BLaER1 (cell line): ENCODE measurements around the gene HS6ST1.

Experiments
- H3K27ac ChIP-seq: shearing (Covaris generic); formaldehyde crosslinking; 2 replicates; pipeline ENCODE4 v1.8.1; 2022
- H3K27me3 ChIP-seq: shearing (Covaris generic); formaldehyde crosslinking; 2 replicates; pipeline ENCODE4 v1.8.1; 2022
- H3K36me3 ChIP-seq: shearing (Covaris generic); formaldehyde crosslinking; 2 replicates; pipeline ENCODE4 v1.8.1; 2022
- H3K4me1 ChIP-seq: shearing (Covaris generic); formaldehyde crosslinking; 2 replicates; pipeline ENCODE4 v1.8.1; 2022
- H3K4me2 ChIP-seq: shearing (Covaris generic); formaldehyde crosslinking; 2 replicates; pipeline ENCODE4 v1.8.1; 2022
- H3K4me3 ChIP-seq: shearing (Covaris generic); formaldehyde crosslinking; 2 replicates; pipeline ENCODE4 v1.8.1; 2022
- H3K9ac ChIP-seq: shearing (Covaris generic); formaldehyde crosslinking; 2 replicates; pipeline ENCODE4 v1.8.1; 2022
- H3K9me3 ChIP-seq: shearing (Covaris generic); formaldehyde crosslinking; 2 replicates; pipeline ENCODE4 v1.8.1; 2022
- H4K20me1 ChIP-seq: shearing (Covaris generic); formaldehyde crosslinking; 2 replicates; pipeline ENCODE4 v1.8.1; 2022
- Cebpa-rat ChIP-seq: shearing (Covaris generic); IDR thresholded peaks from 2 replicates; pipeline ENCODE4 v1.8.1; 2022

HS6ST1 gene

GRCh38 chr2:128316777-128317180 lies 1.9 kb downstream of the HS6ST1 start:
- H3K4me3 ChIP-seq = peak overlapping the region; percentile 76
- H3K36me3 ChIP-seq = peaks cover 32% of the 10 kb centered on the region
- H3K27me3 ChIP-seq = no peaks in the 10 kb centered on the region
- H3K9me3 ChIP-seq = no peaks in the 10 kb centered on the region
- H3K27ac ChIP-seq = peak overlapping the region; percentile 67
- H3K4me1 ChIP-seq = peaks cover 85% of the 10 kb centered on the region
- H3K4me2 ChIP-seq = peak overlapping the region; percentile 100
- no peak for TF ChIP-seq Cebpa-rat
- H4K20me1 ChIP-seq = peaks cover 63% of the 10 kb centered on the region
- peak overlapping the region; percentile 76 for H3K9ac ChIP-seq

- Histone ChIP-seq H3K36me3 (peaks cover 38% of the 10 kb centered on the region), H3K27me3 (no peaks in the 10 kb centered on the region), H3K27ac (no peak overlapping the region; the same call in 1 of the 2 replicates), H3K9ac (peak overlapping the region; percentile 76), H3K4me2 (peak overlapping the region; percentile 100), H4K20me1 (peaks cover 70% of the 10 kb centered on the region), H3K4me3 (peak overlapping the region; percentile 76), H3K4me1 (peaks cover 86% of the 10 kb centered on the region), H3K9me3 (no peaks in the 10 kb centered on the region)
- no peak for TF ChIP-seq Cebpa-rat
Observed at GRCh38 chr2:128315829-128316776, 2.6 kb downstream of the HS6ST1 start.

- Histone ChIP-seq H3K4me3 (peak overlapping the region; percentile 38; the same call in 1 of the 2 replicates), H3K4me2 (peak overlapping the region; percentile 100), H3K27me3 (no peaks in the 10 kb centered on the region), H3K36me3 (peaks cover 41% of the 10 kb centered on the region), H3K9ac (no peak overlapping the region), H3K9me3 (no peaks in the 10 kb centered on the region), H3K27ac (no peak overlapping the region), H3K4me1 (peaks cover 86% of the 10 kb centered on the region), H4K20me1 (peaks cover 78% of the 10 kb centered on the region)
- TF ChIP-seq Cebpa-rat = no peak
Observed at GRCh38 chr2:128315122-128315828, 3.4 kb downstream of the HS6ST1 start.

DNA sequence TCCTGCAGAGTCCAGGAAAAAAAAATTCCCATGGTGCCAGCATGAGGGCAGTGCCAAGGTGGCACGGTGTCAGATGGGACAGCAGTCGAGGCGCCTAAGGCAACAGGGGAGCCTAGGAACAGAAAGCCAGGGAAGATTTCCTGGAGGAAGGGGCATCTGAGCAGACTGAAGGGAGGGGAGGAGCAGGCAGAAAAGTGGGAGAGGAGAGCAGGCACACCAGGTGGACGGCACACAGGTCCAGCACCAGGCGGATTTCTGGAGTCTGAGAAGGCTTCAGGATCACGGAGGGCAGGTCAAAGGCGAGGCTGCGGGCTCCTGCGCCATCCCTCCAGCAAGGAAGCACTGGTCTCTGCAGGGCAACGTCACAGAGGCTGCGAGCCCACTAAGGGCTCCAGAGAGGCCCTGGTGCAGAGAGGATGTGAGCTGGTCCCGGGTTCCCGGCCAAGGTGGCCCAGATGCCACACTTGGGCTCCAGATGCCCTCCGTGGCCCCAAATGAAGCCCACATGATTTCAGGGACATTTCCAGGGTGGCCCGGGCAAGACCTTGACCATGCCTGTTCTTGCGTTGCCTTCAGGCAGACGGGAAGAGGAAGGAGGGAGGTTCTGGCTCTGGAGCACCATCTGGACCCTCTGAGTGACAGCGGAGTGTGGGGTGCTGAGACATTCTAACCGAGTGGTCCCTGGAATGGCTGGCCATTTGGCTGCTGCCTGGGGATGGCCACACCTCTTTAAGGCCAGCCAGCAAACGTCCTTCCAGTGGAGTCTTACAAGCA lies 4.1 kb downstream of the HS6ST1 start:
- Histone ChIP-seq H3K4me1 (peaks cover 86% of the 10 kb centered on the region), H3K9ac (no peak overlapping the region), H4K20me1 (peaks cover 86% of the 10 kb centered on the region), H3K27ac (no peak overlapping the region), H3K27me3 (no peaks in the 10 kb centered on the region), H3K36me3 (peaks cover 47% of the 10 kb centered on the region), H3K4me3 (peak overlapping the region; percentile 38; the same call in 1 of the 2 replicates), H3K4me2 (peak overlapping the region; percentile 100), H3K9me3 (no peaks in the 10 kb centered on the region)
- no peak for TF ChIP-seq Cebpa-rat

- Histone ChIP-seq H3K9ac (no peak overlapping the region), H3K4me1 (peaks cover 86% of the 10 kb centered on the region), H3K9me3 (no peaks in the 10 kb centered on the region), H3K27ac (no peak overlapping the region), H3K4me3 (no peak overlapping the region), H4K20me1 (peaks cover 92% of the 10 kb centered on the region), H3K27me3 (no peaks in the 10 kb centered on the region), H3K36me3 (peaks cover 53% of the 10 kb centered on the region), H3K4me2 (peak overlapping the region; percentile 100)
- no peak for TF ChIP-seq Cebpa-rat
Observed at GRCh38 chr2:128313931-128314347, 4.7 kb downstream of the HS6ST1 start.

DNA sequence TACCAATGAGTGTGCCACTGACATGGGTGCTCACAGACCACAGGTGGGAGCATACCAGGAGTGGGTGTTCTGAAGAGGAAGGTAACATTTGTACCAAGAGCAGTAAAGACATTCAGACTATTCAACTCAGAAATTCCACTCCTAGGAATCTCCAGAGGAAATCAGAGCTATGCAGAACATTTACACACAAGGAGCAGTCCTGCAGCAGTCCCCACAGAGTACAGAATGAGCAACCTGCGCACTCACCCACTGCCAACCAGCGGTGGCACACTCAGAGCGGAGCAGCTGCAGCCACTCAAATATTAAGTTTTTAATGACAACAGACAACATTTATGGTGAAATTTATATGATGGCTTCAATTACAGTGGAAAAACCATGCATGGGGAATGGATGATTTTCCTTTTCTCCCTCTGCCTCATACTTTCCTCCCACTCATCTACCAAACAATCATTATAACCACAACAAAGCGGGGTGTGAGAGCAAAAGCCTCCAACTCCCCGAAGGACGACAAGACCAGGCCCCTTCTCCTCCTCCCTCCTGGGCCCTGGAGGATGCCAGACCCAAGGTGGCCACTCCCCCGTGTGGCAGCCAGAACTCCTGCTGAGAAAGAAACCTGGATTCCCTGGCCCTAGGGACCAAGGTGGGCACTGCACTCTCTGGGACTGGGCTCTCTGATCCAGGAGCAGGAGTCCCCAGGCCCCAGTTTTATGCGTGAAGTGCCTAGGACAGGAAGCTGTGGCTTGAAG lies 5.4 kb downstream of the HS6ST1 start:
- peak overlapping the region; percentile 100 for H3K4me2 ChIP-seq
- H3K4me1 ChIP-seq = peaks cover 92% of the 10 kb centered on the region
- H3K27me3 ChIP-seq = no peaks in the 10 kb centered on the region
- peaks cover 56% of the 10 kb centered on the region for H3K36me3 ChIP-seq
- H4K20me1 ChIP-seq = peaks cover 98% of the 10 kb centered on the region
- H3K9ac ChIP-seq = no peak overlapping the region
- TF ChIP-seq Cebpa-rat = no peak
- no peak overlapping the region for H3K27ac ChIP-seq
- no peaks in the 10 kb centered on the region for H3K9me3 ChIP-seq
- H3K4me3 ChIP-seq = no peak overlapping the region

GRCh38 chr2:128312411-128312810 lies 6.3 kb downstream of the HS6ST1 start:
- H4K20me1 ChIP-seq = peaks cover 100% of the 10 kb centered on the region
- H3K27ac ChIP-seq = no peak overlapping the region
- H3K27me3 ChIP-seq = no peaks in the 10 kb centered on the region
- TF ChIP-seq Cebpa-rat = no peak
- H3K36me3 ChIP-seq = peaks cover 56% of the 10 kb centered on the region
- H3K4me3 ChIP-seq = no peak overlapping the region
- H3K4me2 ChIP-seq = no peak overlapping the region
- H3K9me3 ChIP-seq = no peaks in the 10 kb centered on the region
- no peak overlapping the region for H3K9ac ChIP-seq
- peaks cover 100% of the 10 kb centered on the region for H3K4me1 ChIP-seq

DNA sequence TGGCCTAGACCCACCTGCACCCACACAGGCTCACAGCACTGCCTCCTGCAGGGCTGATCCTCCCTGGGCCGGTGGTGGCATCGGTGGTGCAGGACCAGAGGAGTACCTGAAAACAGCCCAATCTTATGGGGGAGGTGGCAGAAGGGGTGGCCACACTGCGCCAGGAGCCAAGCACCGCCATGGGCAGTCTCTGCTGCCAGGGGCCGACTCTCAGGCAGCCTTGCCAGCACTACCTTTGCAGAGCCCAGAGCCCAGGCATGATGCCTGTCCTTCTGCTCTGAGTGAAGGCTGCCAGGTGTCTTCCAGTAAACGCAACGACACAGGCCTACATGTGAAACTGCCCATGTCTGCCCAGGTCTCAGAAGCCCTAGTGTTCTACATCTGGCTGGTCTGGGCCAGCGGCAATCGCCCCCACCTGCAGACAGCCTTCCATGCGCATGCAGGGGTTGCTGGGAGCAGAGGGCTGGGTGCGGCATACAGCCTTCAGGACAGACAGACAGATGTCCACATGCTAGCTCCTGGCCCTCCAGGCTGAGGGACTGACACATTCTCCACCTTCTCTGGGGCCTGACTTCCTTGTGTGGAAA lies 6.8 kb downstream of the HS6ST1 start:
- Histone ChIP-seq H3K27me3 (no peaks in the 10 kb centered on the region), H3K27ac (no peak overlapping the region), H3K4me2 (no peak overlapping the region; the same call in 1 of the 2 replicates), H4K20me1 (peaks cover 100% of the 10 kb centered on the region), H3K9me3 (no peaks in the 10 kb centered on the region), H3K4me3 (no peak overlapping the region), H3K4me1 (peaks cover 100% of the 10 kb centered on the region), H3K36me3 (peaks cover 56% of the 10 kb centered on the region), H3K9ac (no peak overlapping the region)
- no peak for TF ChIP-seq Cebpa-rat
